Left renal pelvis (tissue), 4 donors: ENCODE results near the gene CST3. TPM values are rescaled to one million over a fixed set of nuclear protein-coding genes. Genes with fewer than 3 reads are reported as not detected.
"Not testable (repeated sequence)": the region's sequence is repeated elsewhere in the genome, so short reads cannot be mapped to it uniquely, and the experiment has no call there.

Experiments
- DNase-seq, 4 donors: peaks; one replicate each; pipeline ENCODE4 v3.0.0-alpha.2; 2013; ENCODE audit warnings: low read depth in 4 of 4, low spot score in 3 of 4
- polyA plus RNA-seq, 4 donors: library from polyadenylated mRNA; unstranded; fragments of 120-200 nt; gene quantifications; one replicate each; pipeline ENCODE4 v1.2.1, GENCODE V29; 2013; ENCODE audit not compliant: insufficient read length in 4 of 4

CST3 gene
- polyA plus RNA-seq, 4 donors: 129 to 191 (median 160) TPM

DNA sequence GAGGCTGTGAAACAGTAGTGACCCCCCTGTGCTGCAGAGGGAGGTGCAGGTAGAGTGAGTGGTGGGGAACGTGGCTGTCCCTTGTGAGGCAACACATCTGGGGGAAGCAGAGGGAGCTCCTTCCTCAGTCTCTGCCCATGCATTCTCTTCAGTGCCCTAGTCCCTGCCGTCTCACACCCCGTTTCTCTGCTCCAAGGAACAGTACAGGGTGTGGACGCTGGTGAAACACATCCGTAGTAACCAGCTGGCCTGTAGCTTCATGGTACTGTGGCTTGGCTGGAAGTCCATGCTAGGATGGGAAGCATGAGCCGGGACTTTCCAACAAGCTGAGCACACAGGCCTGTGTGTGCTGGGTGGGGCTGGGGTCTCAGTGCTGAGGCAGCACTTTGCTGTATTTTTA, 25.4 kb upstream of the CST3 start:
- no peak for DNase-seq

DNA sequence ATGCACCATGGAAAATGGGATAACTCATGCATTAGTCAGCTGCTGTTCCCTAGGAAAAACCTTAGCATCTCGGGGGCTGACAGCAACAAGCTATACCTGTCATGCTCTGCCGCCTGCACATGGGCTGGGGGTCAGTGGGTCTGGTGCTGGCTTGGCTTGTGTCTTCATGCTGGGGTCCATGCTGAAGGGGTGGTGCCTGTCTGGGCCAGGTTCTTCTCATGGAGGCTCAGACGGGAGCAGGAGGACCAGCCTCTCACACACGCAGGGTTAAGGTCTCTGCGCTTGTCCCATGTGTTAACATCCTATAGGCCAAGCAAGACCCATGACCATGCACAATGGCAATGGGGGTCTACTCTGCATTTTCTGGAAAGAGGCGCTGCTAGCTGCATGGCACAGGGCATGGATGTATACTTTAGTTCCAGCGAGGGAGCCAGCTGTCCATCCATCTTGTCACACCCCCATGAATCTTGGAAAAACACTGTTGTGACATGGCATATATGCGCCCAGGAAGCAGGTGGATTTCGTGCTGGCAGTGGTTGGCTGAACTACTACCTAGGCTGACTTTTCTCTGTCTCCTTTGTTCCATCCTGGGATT, 24.6 kb upstream of the CST3 start:
- no peak for DNase-seq

DNA sequence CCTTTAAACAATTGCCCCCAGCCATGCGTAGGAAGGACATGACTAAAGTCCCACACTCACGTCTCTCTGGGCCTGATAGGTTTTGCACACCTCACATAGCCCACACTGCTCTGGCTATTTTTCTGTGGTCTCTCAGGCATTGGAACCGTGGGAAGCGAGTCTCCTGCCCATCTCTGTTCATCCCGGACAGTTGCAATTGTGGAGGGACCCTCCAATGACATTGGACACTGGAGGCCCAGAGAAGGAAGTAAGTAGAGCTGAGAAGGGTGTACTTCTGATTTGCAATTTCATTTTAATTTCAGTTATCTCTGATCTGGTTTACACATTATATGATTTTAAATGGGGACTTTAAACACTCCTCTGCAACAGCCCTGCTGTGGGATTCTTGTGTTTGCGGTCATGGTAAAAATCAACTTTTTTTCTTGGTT, 23.3 kb upstream of the CST3 start:
- no peak for DNase-seq

DNA sequence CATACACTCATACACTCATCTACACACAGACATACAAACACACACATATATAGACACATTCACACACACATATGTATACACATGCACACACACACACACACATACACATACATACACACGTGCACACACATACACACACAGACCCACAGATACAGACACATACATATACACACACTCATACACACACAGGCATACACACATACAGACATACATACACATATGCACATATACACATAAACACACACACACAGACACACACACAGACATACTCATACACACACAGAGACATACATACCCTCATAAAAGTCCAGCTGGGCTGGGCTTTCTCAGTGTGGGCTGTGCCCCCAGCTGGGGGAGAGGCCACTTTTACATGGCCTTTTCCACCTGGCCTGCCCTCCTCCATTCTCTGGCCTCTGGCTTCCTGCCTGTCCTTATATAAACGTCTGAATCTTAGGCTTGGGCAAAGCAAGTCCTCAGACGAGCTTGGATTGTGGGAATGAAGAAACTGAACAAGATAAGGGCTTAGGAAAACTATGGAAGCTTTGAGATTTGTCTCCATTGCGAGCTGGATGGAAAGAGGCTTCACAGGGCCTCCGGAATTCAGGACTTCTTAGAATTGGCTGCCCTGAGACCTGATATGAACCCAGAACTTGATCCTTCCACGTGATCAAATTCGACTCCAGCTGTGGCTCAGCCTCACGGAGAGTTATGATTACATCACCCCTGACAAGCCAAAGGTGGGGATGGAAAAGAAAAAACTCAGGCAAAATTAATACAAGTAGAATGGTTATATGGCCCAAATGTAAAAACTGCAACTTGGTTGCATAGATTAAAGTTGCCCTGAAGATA, 22.5 kb upstream of the CST3 start:
- DNase-seq: no peak

DNA sequence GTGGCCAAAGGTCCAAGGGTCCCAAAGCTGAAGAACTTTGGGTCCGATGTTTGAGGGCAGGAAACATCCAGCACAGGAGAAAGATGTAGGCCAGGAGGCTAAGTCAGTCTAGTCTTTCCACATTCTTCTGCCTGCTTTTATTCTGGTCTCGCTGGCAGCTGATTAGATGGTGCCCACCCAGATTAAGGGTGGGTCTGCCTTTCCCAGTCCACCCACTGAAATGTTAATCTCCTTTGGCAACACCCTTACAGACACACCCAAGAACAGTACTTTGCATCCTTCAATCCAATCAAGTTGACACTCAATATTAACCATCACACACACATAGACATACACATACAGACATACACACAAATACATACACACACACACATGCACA, 21.8 kb upstream of the CST3 start:
- not testable (repeated sequence) for DNase-seq

DNA sequence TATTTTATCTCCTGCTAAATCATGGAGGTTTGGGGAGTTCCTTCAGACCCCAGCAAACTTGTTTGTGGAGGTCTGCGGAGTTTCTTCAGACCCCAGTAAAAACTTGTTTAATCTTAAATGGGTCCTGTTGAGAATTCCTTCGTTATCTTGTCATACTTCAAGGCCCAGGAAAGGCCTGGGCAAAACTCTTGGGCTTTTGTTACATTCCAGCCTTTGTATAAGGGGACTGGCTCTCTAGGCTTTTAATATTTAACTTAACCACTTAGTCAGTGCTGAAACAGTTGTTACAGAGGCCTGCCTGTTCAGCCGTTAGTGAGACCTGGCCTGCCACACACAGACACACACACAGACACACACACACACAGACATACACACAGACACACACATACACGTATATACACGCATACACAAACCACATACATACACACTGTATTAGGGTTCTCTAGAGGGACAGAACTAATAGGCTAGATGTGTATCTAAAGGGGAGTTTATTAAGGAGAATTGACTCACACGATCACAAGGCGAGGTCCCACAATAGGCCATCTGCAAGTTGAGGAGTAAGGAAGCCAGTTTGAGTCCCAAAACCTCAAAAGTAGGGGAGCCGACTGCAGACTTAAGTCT, 21.3 kb upstream of the CST3 start:
- DNase-seq: no peak

DNA sequence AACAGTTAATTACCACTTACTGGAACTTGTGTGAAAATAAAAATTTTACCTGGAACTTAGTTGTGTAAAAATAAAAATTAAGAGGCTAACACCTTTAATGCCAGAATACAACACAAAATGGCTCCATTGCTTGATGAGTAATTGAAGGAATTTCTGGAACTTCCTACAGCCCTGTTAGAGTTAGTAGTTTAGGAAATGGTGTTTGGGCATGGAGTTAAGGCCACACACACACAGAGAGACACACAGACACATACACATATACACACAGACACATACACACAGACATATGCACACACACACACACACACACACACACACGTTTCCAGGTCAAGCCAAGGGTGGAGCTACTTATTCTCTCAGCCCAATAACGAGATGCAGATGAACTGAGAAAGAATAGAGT, 20.6 kb upstream of the CST3 start:
- DNase-seq: no peak

DNA sequence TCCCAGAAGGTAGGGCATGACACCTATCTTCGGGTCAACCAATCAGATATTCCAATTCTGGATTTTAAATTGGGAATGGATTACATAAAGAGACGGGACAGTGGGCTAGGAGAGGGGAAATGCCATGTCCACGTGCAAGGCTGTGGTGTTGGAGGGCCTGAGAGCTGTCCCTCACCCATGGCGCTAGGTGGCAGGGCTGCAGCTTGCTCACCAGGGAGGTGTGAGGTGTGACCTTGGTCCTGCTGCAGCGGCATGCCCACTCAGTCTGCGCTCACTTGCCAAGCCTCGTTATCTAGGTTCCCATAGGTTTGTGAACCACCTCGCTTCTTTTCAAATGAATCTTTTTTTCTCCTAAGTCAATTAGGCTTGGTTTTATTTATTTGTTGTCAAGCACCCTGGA, 19.4 kb upstream of the CST3 start:
- no peak for DNase-seq

DNA sequence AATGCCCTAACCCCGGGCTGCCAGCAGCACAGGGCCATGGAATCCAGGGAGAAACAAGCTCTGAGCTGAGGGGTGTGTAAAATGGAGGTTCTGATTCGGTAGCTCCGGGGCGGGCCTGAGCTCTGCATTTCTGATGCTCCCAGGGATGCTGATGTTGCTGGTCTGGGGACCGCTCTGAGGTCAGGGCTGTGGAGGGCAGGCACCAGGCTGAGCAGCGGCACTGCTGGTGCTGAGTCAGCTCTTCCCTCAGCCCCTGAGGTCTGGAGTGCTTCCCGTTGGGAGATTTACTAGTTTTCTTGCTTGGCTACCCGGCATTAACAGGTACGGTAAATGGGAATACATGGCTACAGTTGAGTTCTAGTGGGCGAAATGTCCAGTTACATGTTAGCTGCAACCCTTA, 18.6 kb upstream of the CST3 start:
- no peak for DNase-seq

DNA sequence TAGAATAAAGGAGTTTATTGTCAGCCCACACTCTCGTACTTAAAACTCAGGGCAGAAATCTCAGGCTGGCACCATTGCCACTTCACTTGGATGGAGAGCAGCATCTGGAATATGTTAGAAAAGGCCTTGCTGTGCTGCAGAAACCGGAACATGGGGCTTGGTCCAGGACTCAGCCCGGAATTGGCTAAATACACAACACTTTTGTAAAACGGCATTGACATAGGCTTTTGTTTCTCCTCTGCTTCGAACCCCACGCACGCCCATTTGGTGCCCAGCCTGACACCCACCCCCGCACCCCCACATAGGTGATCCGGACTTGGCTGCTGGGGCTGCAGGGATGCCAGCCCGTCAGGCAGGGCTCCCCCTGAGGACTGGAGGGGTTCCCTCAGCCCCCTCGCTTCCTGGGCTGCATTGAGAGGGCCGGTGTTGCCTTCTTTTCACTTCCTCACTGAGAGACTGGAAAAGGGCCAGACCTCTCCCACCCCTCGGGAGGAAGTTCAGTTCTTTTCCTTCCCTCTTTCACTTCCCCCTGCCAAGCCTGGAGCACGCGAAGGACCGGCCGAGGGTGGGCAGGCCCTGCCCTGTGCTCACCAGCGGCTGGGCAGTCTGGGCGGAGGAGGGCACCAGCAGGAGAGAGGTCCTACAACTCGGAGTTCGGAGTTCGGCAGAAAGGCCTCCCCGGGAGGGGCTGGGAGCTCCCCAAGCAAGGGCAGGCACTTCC, 17.9 kb upstream of the CST3 start:
- no peak for DNase-seq

DNA sequence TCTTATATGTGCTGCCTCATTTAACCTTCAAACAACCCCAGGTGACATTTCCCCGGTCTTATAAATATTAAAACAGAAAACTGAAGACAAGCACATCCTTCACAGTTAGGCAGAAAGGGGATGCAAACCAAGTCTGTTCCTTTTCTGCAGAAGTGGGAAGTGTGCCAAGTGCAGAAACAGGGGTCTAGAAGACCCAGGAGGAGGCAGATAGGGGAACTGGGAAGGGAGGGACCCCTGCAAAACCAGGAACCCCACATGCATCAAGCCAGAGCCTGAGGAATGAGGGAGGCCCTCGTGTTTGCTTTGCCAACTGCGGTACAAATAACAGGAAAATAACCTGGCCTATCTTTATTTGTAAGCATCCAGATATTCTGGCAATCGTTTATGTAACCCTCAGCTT, 17.0 kb upstream of the CST3 start:
- DNase-seq: no peak

DNA sequence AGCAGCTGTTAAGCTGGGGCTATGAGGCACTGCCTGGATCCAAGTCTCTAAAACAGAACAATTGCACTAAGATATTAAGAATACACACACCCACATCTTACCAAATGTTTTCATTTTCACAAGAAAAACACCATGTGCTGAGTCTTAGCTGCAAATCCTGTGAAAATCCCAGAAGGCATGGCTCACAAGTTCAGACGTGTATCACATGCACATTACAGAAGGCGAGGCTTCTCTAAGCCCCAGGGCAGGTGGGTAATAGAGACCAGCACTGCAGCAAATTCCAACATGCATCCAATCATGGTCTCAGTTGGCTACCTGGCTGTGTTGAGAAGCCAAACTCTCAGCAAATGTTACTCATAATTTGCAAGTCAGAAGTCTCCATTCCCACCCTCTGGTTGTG, 16.2 kb upstream of the CST3 start:
- DNase-seq: no peak

DNA sequence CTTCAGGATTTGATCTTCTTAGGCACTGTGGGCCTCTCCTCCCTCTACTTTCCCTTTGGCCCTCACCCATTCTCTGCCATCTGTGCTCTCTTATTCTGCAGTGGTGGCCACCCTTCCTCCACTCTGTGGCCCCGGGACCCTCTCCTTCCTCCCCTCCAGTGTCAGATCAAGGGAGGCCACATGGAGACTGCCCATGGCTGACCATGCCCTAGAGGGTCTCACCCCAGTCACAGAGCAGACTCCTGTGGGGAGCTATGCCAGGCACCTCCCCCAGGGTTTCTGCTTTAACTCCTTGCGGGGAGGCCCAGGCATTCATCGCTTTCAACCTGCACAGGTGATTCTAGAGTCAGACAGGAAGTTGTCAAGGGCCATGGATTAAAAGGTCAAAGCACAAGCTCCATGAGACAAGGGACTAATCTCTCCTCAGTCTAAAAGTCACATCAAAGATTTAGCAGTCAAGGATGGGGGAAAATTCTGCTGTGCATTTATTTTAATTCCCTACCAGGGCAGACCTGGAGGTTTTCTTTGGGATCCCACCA, 15.7 kb upstream of the CST3 start:
- no peak for DNase-seq

DNA sequence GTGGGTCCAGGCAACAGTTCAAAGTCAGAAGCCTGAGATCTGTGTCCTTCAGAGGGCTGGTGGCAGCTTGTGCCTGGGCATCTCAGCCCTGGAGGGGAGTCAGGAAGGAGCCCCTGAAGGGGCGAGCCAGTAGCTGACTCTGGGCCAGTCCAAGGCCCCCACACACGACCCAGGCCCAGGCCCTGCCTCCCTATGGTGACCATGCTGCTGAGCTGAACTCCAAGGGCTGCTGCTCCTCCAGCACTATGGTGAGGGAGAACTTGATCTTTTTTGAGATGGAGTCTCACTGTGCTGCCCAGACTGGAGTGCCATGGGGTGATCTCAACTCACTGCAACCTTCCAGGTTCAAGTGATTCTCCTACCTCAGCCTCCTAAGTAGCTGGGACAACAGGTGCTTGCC, 15.2 kb upstream of the CST3 start:
- DNase-seq: no peak

DNA sequence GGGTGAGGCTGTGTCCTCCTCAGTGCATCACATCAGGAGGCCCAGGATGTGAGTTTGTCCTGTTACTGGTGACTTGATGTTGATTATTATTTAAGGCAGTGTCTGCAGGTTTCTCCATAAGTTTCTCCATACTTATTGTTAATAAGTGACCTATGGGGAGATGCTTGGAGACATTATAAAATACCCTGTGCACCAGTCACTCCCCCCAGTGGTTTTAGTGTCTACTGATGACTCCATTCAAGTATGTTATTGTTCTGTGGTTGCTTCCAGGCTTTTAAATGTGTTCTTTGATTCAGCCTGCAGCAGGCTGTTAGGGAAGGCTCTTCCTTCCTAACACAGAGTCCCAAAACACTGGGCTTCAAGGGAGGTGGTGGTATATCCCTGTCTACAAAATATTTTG, 14.6 kb upstream of the CST3 start:
- DNase-seq: no peak

DNA sequence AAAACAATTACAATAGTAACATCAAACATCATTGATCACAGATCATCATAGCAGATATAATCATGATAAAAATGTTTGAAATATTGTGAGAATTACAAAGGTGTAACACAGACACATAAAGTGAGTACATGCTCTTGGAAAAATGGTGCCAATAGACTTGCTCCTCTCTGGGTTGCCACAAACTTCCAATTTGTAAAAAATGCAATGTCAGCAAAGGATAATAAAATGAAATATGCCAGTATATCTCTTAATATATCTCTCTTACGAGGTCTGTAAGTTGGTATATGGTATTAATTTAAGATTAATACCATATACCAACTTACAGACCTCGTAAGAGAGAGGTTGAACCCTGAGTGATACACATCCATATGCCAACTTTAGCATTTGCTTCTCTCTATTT, 13.4 kb upstream of the CST3 start:
- DNase-seq: no peak

DNA sequence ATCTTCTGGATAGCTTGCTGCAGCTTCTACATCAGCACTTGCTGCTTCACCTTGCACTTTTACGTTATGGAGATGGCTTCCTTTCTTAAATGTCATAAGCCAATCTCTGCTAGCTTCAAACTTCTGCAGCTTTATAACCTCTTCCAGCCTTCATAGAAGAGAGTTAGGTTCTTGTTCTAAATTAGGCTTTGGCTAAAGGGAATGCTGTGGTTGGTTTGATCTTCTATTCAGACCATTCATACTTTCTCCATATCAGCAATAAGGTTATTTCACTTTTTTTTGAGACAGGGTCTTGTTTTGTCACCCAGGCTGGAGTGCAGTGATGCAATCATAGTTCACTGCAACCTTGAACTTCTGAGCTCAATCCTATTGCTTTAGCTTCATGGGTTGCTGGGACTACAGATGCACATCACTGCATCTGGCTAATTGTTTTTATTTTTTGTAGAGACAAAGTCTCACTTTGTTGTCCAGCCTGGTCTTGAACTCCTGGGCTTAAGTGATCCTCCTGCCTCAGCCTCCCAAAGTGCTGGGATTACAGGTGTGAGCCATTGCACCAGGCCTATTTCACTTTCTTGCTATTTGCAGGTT, 12.2 kb upstream of the CST3 start:
- DNase-seq: no peak

DNA sequence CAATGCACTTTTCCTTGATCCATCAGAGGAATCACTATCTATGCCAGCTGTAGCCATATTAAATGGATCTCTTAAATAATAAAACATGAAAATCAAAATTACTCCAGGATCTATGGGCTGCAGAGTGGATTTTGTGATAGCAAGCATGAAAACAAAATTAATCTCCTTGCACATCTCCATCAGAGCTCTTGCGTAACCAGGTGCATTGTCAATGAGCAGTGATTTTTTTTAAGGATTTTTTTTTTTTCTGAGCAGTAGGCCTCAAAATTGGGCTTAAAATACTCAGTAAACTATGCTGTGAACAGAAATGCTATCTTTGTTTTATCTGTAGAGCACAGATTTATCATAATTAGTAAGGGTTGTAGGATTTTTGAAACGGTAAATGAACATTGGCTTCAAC, 11.5 kb upstream of the CST3 start:
- DNase-seq: no peak

DNA sequence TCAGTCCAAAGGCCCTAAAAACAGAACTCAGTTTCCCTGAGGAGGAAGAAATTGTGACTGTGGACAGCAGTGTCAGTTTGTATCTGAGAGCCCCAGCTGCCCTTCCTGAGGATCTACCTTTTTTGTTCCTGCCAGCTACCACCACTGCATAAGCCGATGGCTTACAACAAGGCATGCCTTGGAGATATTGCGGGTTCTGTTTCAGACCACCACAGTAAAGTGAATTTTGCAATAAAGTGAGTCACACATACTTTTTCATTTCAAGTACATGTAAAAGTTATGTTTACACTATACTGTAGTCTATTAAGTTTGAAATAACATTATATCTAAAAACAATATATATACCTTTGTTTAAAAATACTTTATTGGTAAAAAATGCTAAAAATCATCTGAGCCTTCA, 9.6 kb upstream of the CST3 start:
- no peak for DNase-seq

DNA sequence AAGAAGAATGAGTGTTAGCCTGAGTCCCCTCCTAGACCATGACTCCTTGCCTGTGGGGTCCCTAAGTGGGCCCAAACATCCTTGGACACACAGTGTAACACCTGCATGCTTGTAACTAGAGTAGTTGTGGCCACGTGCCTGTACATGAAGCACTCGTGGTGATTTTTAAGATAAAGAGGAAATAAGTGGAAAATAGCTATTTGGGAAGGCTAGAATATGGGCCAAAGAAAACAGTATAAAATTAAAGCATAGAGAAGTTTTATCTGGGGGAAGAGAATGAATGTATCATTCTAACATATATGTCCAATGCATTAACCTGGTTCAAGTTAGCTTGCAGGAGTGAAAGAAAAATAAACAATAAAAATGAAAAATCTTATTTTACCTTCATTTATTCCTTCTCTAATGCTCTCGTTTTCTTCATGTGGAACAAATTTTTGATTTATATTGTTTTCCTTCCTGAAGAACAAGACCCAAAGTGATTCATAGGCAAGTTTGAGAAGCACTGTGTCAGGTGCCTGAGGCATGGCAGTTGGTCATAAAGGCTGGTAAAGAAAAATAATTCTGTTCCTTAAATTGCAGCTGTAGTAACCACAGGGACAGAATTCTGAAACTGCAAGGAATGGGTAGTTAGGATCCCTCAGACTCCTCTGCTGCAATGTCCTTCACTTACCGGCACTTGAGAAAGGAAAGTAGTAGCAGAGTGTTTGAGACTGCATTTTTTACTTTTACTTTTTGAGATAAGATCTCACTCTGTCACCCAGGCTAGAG, 8.5 kb upstream of the CST3 start:
- no peak for DNase-seq
